Tibial nerve (tissue), 4 donors: ENCODE measurements around the gene PRKG1. TPM values are rescaled to one million over a fixed set of nuclear protein-coding genes. Genes with fewer than 3 reads are reported as not detected.

Experiments
- DNase-seq, 2 donors: peaks; one replicate each; pipeline ENCODE4 v3.0.0-alpha.2; 2019; ENCODE audit warnings: low spot score in 2 of 2
- H3K27ac ChIP-seq, 4 donors: fragments of 200-600 bp; sonication (generic) in 3 of 4; one replicate each; pipeline ENCODE4 v1.5.1; 2017 to 2019; ENCODE audit warnings: mild to moderate bottlenecking in 1 of 4
- H3K27me3 ChIP-seq, 2 donors: fragments of 200-600 bp; sonication (generic) in 1 of 2; one replicate each; pipeline versions ENCODE4 v1.5.1 to v1.6.0; 2017 to 2019
- H3K36me3 ChIP-seq, 3 donors: fragments of 200-600 bp; sonication (generic); one replicate each; pipeline ENCODE4 v1.5.1; 2018 to 2019
- H3K4me1 ChIP-seq, 4 donors: fragments of 200-600 bp; sonication (generic) in 3 of 4; one replicate each; pipeline ENCODE4 v1.5.1; 2017 to 2019
- H3K4me3 ChIP-seq, 4 donors: fragments of 200-600 bp; sonication (generic) in 3 of 4; one replicate each; pipeline ENCODE4 v1.5.1; 2017 to 2019; ENCODE audit warnings: mild to moderate bottlenecking in 1 of 4, moderate library complexity in 1 of 4
- H3K9me3 ChIP-seq, 4 donors: fragments of 200-600 bp; sonication (generic) in 3 of 4; one replicate each; pipeline ENCODE4 v1.5.1; 2017 to 2019
- CTCF ChIP-seq, 5 experiments: fragments of 200-600 bp in 3 of 5; fragments of 450-650 bp in 2 of 5; sonication (generic) in 3 of 5; IDR thresholded peaks; one replicate each; pipeline ENCODE4 v1.5.1; 2016 to 2019; ENCODE audit warnings: antibody characterized with exemption in 5 of 5, mild to moderate bottlenecking in 3 of 5, moderate library complexity in 2 of 5
- EP300 ChIP-seq, 2 donors: sonication (generic); formaldehyde crosslinking; IDR thresholded peaks; one replicate each; pipeline ENCODE4 v1.6.1; 2017; ENCODE audit warnings: antibody characterized with exemption in 2 of 2, mild to moderate bottlenecking in 1 of 2
- POLR2A ChIP-seq, 2 donors: fragments of 450-650 bp; IDR thresholded peaks; one replicate each; pipeline ENCODE4 v1.6.1; 2017; ENCODE audit warnings: antibody characterized with exemption in 2 of 2, mild to moderate bottlenecking in 2 of 2, moderate library complexity in 2 of 2
- WGBS, 2 donors: methylation state at CpG; one replicate each; pipeline ENCODE4 v1.1.5; 2018; 5-methylcytosine and 5-hydroxymethylcytosine counted together
- total RNA-seq, 4 donors: library from RNA; depleted of rRNA; stranded (reverse); fragments of >200 nt; gene quantifications; one replicate each; pipeline ENCODE4 v1.1.0, GENCODE V29; 2016

The PRKG1 gene
- total RNA-seq, 4 donors from 2014 or later, result 8.7 to 35.0 (median 14.8) TPM

DNA sequence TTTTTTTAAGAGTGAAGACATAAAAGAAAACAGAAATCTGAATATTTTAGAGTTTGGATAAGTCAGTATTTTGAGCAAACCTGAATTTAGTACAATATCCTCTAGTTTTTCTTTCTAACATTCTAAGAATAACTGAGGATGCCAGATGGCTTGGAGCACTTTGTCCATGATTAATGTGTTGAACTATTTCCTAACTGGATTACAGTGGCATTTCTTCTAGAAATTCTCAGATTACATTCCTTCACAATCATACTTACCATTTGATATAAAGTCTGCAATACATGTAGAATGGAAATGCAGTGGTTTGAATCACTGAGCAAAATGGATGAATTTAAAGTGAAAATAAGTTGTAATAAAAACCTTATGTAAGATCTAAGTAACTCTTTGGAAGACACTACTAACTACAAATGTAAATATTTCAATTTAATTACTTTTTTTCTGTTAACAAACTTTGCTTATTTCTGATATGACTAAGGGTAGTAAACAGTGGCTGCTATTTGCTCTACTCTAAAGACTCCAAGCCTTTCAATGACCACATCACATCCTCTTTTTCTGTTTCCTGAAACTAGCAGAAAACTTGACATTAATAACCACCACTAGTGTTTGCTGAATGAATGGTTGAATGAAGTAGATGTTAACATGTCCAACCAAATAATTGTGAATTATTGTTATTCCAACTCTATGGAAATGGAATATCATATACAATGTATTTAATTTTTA lies 102.8 kb downstream of the PRKG1 start:
- DNase-seq, result no peak
- no peaks in the 10 kb centered on the region for H3K4me1 ChIP-seq
- TF ChIP-seq CTCF (IDR thresholded peaks at IDR 0.05), result no peak
- no peak for TF ChIP-seq POLR2A (IDR thresholded peaks at IDR 0.05)
- no peak for TF ChIP-seq EP300 (IDR thresholded peaks at IDR 0.05)
- H3K27me3 ChIP-seq, result no peaks in the 10 kb centered on the region
- H3K4me3 ChIP-seq, result no peak overlapping the region
- H3K36me3 ChIP-seq, result no peaks in the 10 kb centered on the region
- H3K27ac ChIP-seq, result no peak overlapping the region
- H3K9me3 ChIP-seq, result no peaks in the 10 kb centered on the region

DNA sequence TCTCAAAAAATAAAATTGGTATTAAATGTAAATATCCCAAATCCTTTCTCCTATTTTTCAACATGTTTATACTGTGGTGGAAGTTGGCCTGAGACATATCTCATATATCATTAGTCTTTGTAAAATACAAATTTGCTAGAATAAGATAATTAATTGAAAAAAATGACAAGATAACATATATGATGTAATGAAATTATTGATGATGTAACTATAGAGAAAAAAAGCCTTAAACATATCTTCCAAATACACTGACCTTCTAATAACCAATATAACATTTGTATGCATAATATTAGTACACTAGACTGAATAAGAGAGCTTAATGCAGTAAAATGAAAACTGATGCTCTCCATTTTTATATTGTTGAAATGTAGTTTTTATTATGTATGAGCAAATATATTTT lies 104.3 kb downstream of the PRKG1 start:
- H3K4me3 ChIP-seq, result no peak overlapping the region
- H3K27ac ChIP-seq, result no peak overlapping the region
- no peaks in the 10 kb centered on the region for H3K4me1 ChIP-seq
- H3K36me3 ChIP-seq, result no peaks in the 10 kb centered on the region
- TF ChIP-seq CTCF (IDR thresholded peaks at IDR 0.05) (no peak), POLR2A (IDR thresholded peaks at IDR 0.05) (no peak), EP300 (IDR thresholded peaks at IDR 0.05) (no peak)
- no peaks in the 10 kb centered on the region for H3K9me3 ChIP-seq
- no peak for DNase-seq
- H3K27me3 ChIP-seq, result no peaks in the 10 kb centered on the region

DNA sequence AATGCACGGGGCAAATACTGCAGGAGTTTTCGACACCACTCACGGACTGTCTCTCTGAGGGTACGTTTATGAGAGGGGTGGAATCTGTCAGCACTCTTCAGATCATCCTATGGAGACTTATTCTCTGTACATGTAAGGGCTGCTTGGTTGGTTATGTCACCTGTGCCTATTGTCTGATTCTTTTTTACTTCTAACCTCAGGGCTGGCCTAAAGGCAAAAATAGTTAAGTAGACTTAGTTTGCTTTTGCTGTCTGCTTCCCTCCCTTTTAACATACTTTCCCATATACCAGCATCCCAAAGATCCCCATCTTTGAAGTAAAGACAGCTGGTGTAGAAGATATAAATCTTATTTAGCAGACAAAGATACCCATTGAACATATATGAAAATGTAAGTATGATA lies 105.9 kb downstream of the PRKG1 start:
- Histone ChIP-seq H3K4me3 (no peak overlapping the region), H3K9me3 (no peaks in the 10 kb centered on the region), H3K27ac (no peak overlapping the region), H3K36me3 (no peaks in the 10 kb centered on the region), H3K27me3 (no peaks in the 10 kb centered on the region), H3K4me1 (no peaks in the 10 kb centered on the region)
- WGBS, 2 donors, result 85 to 90% methylated on average over 4 of the region's 4 CpGs
- no peak for DNase-seq
- TF ChIP-seq POLR2A (IDR thresholded peaks at IDR 0.05), result no peak
- TF ChIP-seq EP300 (IDR thresholded peaks at IDR 0.05), result no peak
- no peak for TF ChIP-seq CTCF (IDR thresholded peaks at IDR 0.05)

- no peak for TF ChIP-seq CTCF (IDR thresholded peaks at IDR 0.05)
- no peak for TF ChIP-seq POLR2A (IDR thresholded peaks at IDR 0.05)
- TF ChIP-seq EP300 (IDR thresholded peaks at IDR 0.05), result no peak
- Histone ChIP-seq H3K36me3 (no peaks in the 10 kb centered on the region), H3K27me3 (no peaks in the 10 kb centered on the region), H3K4me1 (peaks cover 0 to 10% (median 0%) of the 10 kb centered on the region in 4 donors), H3K4me3 (no peak overlapping the region), H3K27ac (no peak overlapping the region), H3K9me3 (no peaks in the 10 kb centered on the region)
- no peak for DNase-seq
Measured at GRCh38 chr10:51183783-51184182, 109.5 kb downstream of the PRKG1 start.

DNA sequence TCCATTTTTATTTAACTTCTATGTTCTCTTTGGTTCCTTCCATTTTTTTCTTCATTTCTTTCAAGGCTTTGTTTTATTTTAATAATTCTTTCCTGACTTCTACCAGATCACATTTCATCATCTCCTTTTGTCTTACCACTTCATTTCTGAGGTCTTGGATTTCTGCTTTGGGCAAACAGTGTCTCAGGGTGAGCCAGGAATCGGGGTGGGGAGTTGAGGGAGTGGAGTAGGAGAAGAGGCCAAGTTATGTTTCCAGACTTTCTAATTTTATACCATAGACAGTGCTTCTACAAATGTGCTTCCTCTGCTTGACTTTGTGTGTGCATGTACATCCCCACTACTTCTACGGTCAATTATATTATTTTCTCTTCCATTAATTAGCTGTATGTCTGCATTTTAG lies 112.1 kb downstream of the PRKG1 start:
- Histone ChIP-seq H3K4me3 (no peak overlapping the region), H3K27ac (no peak overlapping the region), H3K36me3 (no peaks in the 10 kb centered on the region), H3K4me1 (peaks cover 0 to 10% (median 0%) of the 10 kb centered on the region in 4 donors), H3K27me3 (no peaks in the 10 kb centered on the region), H3K9me3 (no peaks in the 10 kb centered on the region)
- TF ChIP-seq CTCF (IDR thresholded peaks at IDR 0.05) (no peak), POLR2A (IDR thresholded peaks at IDR 0.05) (no peak), EP300 (IDR thresholded peaks at IDR 0.05) (no peak)
- no peak for DNase-seq
- WGBS, 2 donors, result 61 to 67% methylated on average over 2 of the region's 2 CpGs
